KMS-11 (cell line): ENCODE results near the gene TRMT10B.
A peak's percentile ranks its signal among the peaks of the same experiment; 100 is the strongest.
"Not testable (repeated sequence)": the region's sequence is repeated elsewhere in the genome, so short reads cannot be mapped to it uniquely, and the experiment has no call there.

Experiments used
- H2AFZ ChIP-seq: fragments of 200-600 bp; sonication (generic); 2 replicates; pipeline ENCODE4 v1.6.1; 2016; ENCODE audit warnings: antibody characterized with exemption, mixed run types, low read depth
- H3K27ac ChIP-seq: fragments of 200-600 bp; sonication (generic); 2 replicates; pipeline ENCODE4 v1.6.1; 2016; ENCODE audit warnings: mild to moderate bottlenecking, mixed run types
- H3K27me3 ChIP-seq: fragments of 200-600 bp; sonication (generic); 2 replicates; pipeline ENCODE4 v1.6.1; 2017; ENCODE audit warnings: mild to moderate bottlenecking, low read depth, mixed run types, moderate library complexity; ENCODE audit not compliant: insufficient read depth
- H3K36me3 ChIP-seq: fragments of 200-600 bp; sonication (generic); 2 replicates; pipeline ENCODE4 v1.6.1; 2017; ENCODE audit warnings: mild to moderate bottlenecking, mixed run types; ENCODE audit not compliant: insufficient read depth
- H3K4me1 ChIP-seq: fragments of 200-600 bp; sonication (generic); 2 replicates; pipeline ENCODE4 v1.6.1; 2016; ENCODE audit warnings: mild to moderate bottlenecking, low read depth, mixed run types; ENCODE audit not compliant: poor library complexity, severe bottlenecking
- H3K4me2 ChIP-seq: fragments of 200-600 bp; sonication (generic); 2 replicates; pipeline ENCODE4 v1.7.0; 2016; ENCODE audit warnings: mild to moderate bottlenecking, mixed run types
- H3K4me3 ChIP-seq: fragments of 200-600 bp; sonication (generic); IDR thresholded peaks from 2 replicates; pipeline ENCODE4 v1.6.1; 2017; ENCODE audit warnings: low read depth, low read length, mixed read lengths; ENCODE audit not compliant: insufficient read depth
- H3K79me2 ChIP-seq: fragments of 200-600 bp; sonication (generic); 2 replicates; pipeline ENCODE4 v1.6.1; 2016; ENCODE audit warnings: low read depth, mixed run types; ENCODE audit not compliant: insufficient read depth
- H3K9ac ChIP-seq: fragments of 200-600 bp; sonication (generic); 2 replicates; pipeline ENCODE4 v1.6.1; 2016; ENCODE audit warnings: mild to moderate bottlenecking, mixed run types
- H4K20me1 ChIP-seq: fragments of 200-600 bp; sonication (generic); 2 replicates; pipeline ENCODE4 v1.6.1; 2016; ENCODE audit warnings: mild to moderate bottlenecking, mixed run types; ENCODE audit not compliant: insufficient read depth
- TF ChIP-seq, protein P1 (sequence below): fragments of 200-600 bp; sonication (generic); conservative IDR thresholded peaks from 2 replicates; pipeline ENCODE4 v1.6.1; 2017; ENCODE audit warnings: low read depth, mild to moderate bottlenecking, antibody characterized with exemption, low read length, moderate library complexity, mixed read lengths

TRMT10B gene

GRCh38 chr9:37751186-37751585 is 2.4 kb upstream of the TRMT10B start:
- H3K27ac ChIP-seq: no peak overlapping the region
- H3K79me2 ChIP-seq: peaks cover 7% of the 10 kb centered on the region; the same call in 1 of the 2 replicates
- peaks cover 12% of the 10 kb centered on the region for H3K4me1 ChIP-seq
- TF ChIP-seq, protein P1, sequence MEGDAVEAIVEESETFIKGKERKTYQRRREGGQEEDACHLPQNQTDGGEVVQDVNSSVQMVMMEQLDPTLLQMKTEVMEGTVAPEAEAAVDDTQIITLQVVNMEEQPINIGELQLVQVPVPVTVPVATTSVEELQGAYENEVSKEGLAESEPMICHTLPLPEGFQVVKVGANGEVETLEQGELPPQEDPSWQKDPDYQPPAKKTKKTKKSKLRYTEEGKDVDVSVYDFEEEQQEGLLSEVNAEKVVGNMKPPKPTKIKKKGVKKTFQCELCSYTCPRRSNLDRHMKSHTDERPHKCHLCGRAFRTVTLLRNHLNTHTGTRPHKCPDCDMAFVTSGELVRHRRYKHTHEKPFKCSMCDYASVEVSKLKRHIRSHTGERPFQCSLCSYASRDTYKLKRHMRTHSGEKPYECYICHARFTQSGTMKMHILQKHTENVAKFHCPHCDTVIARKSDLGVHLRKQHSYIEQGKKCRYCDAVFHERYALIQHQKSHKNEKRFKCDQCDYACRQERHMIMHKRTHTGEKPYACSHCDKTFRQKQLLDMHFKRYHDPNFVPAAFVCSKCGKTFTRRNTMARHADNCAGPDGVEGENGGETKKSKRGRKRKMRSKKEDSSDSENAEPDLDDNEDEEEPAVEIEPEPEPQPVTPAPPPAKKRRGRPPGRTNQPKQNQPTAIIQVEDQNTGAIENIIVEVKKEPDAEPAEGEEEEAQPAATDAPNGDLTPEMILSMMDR: no peak
- H3K36me3 ChIP-seq: no peaks in the 10 kb centered on the region
- H2AFZ ChIP-seq: no peak overlapping the region
- H3K9ac ChIP-seq: no peak overlapping the region
- H4K20me1 ChIP-seq: no peaks in the 10 kb centered on the region
- no peak overlapping the region for H3K4me2 ChIP-seq
- H3K4me3 ChIP-seq: no peak overlapping the region
- no peaks in the 10 kb centered on the region for H3K27me3 ChIP-seq

DNA sequence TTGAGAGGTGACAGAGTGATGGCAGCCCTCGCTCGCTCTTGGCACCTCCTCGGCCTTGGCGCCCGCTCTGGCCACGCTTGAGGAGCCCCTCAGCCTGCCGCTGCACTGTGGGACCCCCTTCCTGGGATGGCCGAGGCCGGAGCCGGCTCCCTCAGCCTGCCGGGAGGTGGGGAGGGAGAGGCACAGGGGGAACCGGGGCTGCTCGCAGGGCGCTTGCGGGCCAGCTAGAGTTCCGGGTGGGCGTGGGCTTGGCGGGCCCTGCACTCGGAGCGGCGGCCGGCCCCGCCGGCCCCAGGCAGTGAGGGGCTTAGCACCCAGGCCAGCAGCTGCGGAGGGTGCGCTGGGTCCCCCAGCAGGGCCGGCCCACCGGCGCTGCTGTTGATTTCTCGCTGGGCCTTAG is 1.9 kb upstream of the TRMT10B start:
- not testable (repeated sequence) for H4K20me1 ChIP-seq, H3K79me2 ChIP-seq, H3K4me2 ChIP-seq, H3K4me3 ChIP-seq, H3K36me3 ChIP-seq, H3K9ac ChIP-seq, H2AFZ ChIP-seq, H3K27ac ChIP-seq, H3K27me3 ChIP-seq
- peaks cover 12% of the 10 kb centered on the region for H3K4me1 ChIP-seq

GRCh38 chr9:37752112-37752511 is 1.5 kb upstream of the TRMT10B start:
- H4K20me1 ChIP-seq, H3K9ac ChIP-seq, H3K27ac ChIP-seq, H3K4me2 ChIP-seq, H3K4me3 ChIP-seq, H3K36me3 ChIP-seq, H3K27me3 ChIP-seq, H2AFZ ChIP-seq, H3K79me2 ChIP-seq: not testable (repeated sequence)
- peaks cover 12% of the 10 kb centered on the region for H3K4me1 ChIP-seq

GRCh38 chr9:37752642-37753488 is 740 bp upstream of the TRMT10B start:
- Histone ChIP-seq H4K20me1 (no peaks in the 10 kb centered on the region), H3K4me2 (peak overlapping the region; percentile 81; the same call in 1 of the 2 replicates), H3K4me3 (no peak overlapping the region), H2AFZ (peak overlapping the region; percentile 91), H3K27ac (no peak overlapping the region; the same call in 1 of the 2 replicates), H3K79me2 (peaks cover 7% of the 10 kb centered on the region; the same call in 1 of the 2 replicates), H3K9ac (peak overlapping the region; percentile 78; the same call in 1 of the 2 replicates), H3K27me3 (no peaks in the 10 kb centered on the region), H3K36me3 (no peaks in the 10 kb centered on the region), H3K4me1 (peaks cover 12% of the 10 kb centered on the region)
- TF ChIP-seq, protein P1: no peak

- no peak overlapping the region for H3K4me2 ChIP-seq
- H2AFZ ChIP-seq: no peak overlapping the region
- no peaks in the 10 kb centered on the region for H4K20me1 ChIP-seq
- H3K27me3 ChIP-seq: no peaks in the 10 kb centered on the region
- H3K27ac ChIP-seq: no peak overlapping the region
- peaks cover 7% of the 10 kb centered on the region; the same call in 1 of the 2 replicates for H3K79me2 ChIP-seq
- no peak overlapping the region for H3K9ac ChIP-seq
- no peaks in the 10 kb centered on the region for H3K36me3 ChIP-seq
- peaks cover 6% of the 10 kb centered on the region for H3K4me1 ChIP-seq
- H3K4me3 ChIP-seq: no peak overlapping the region
- TF ChIP-seq, protein P1: no peak
Observed at GRCh38 chr9:37758747-37759146, 5.1 kb downstream of the TRMT10B start.
